ENCODE measurements around the gene HMGN1. TPM values are rescaled to one million over a fixed set of nuclear protein-coding genes. Genes with fewer than 3 reads are reported as not detected.
A peak's percentile ranks its signal among the peaks of the same experiment; 100 is the strongest.

HMGN1 gene, protein sequence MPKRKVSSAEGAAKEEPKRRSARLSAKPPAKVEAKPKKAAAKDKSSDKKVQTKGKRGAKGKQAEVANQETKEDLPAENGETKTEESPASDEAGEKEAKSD
- 100 to 1,000 TPM in 6 of 9 donors, 10 to 100 TPM in 3; 86.5 to 254 (median 132) TPM for total RNA-seq
- polyA plus RNA-seq, result 100 to 1,000 TPM in 1 of 3 donors, 10 to 100 TPM in 2; 95.8 to 242 (median 96.5) TPM
- long read RNA-seq, donor 1, full-length matches to known transcripts, result 60 of 65 reads
- long read RNA-seq, donor 1, partial matches to known transcripts, result 0 of 65 reads
- long read RNA-seq, donor 1, other reads (novel, unspliced or antisense), result 5 of 65 reads
- long read RNA-seq, donor 2, transcript HMGN1-204 (6 exons, 1,383 nt), result major isoform, 34 of 42 reads
- long read RNA-seq, donor 2, partial matches to known transcripts, result 0 of 42 reads
- long read RNA-seq, donor 2, other reads (novel, unspliced or antisense), result 7 of 42 reads
- long read RNA-seq, donor 3, transcript HMGN1-204 (6 exons, 1,383 nt), result major isoform, 47 of 62 reads
- long read RNA-seq, donor 3, partial matches to known transcripts, result 0 of 62 reads
- long read RNA-seq, donor 3, other reads (novel, unspliced or antisense), result 13 of 62 reads
- long read RNA-seq, donor 4, transcript HMGN1-204 (6 exons, 1,383 nt), result major isoform, 74 of 90 reads
- long read RNA-seq, donor 4, partial matches to known transcripts, result 6 of 90 reads
- long read RNA-seq, donor 4, other reads (novel, unspliced or antisense), result 7 of 90 reads
- long read RNA-seq, donor 5, full-length matches to known transcripts, result 135 of 152 reads
- long read RNA-seq, donor 5, partial matches to known transcripts, result 8 of 152 reads
- long read RNA-seq, donor 5, other reads (novel, unspliced or antisense), result 9 of 152 reads
- long read RNA-seq, donor 6, full-length matches to known transcripts, result 41 of 48 reads
- long read RNA-seq, donor 6, partial matches to known transcripts, result 6 of 48 reads
- long read RNA-seq, donor 6, other reads (novel, unspliced or antisense), result 1 of 48 reads
- long read RNA-seq, donor 7, transcript HMGN1-204 (6 exons, 1,383 nt), result major isoform, 34 of 37 reads
- long read RNA-seq, donor 7, partial matches to known transcripts, result 0 of 37 reads
- long read RNA-seq, donor 7, other reads (novel, unspliced or antisense), result 0 of 37 reads
- long read RNA-seq, donor 8, transcript HMGN1-204 (6 exons, 1,383 nt), result major isoform, 116 of 148 reads
- long read RNA-seq, donor 8, partial matches to known transcripts, result 12 of 148 reads
- long read RNA-seq, donor 8, other reads (novel, unspliced or antisense), result 19 of 148 reads
- long read RNA-seq, donor 9, transcript HMGN1-204 (6 exons, 1,383 nt), result major isoform, 60 of 72 reads
- long read RNA-seq, donor 9, partial matches to known transcripts, result 5 of 72 reads
- long read RNA-seq, donor 9, other reads (novel, unspliced or antisense), result 5 of 72 reads
- long read RNA-seq, donor 10, transcript HMGN1-204 (6 exons, 1,383 nt), result major isoform, 42 of 64 reads
- long read RNA-seq, donor 10, partial matches to known transcripts, result 21 of 64 reads
- long read RNA-seq, donor 10, other reads (novel, unspliced or antisense), result 0 of 64 reads

DNA sequence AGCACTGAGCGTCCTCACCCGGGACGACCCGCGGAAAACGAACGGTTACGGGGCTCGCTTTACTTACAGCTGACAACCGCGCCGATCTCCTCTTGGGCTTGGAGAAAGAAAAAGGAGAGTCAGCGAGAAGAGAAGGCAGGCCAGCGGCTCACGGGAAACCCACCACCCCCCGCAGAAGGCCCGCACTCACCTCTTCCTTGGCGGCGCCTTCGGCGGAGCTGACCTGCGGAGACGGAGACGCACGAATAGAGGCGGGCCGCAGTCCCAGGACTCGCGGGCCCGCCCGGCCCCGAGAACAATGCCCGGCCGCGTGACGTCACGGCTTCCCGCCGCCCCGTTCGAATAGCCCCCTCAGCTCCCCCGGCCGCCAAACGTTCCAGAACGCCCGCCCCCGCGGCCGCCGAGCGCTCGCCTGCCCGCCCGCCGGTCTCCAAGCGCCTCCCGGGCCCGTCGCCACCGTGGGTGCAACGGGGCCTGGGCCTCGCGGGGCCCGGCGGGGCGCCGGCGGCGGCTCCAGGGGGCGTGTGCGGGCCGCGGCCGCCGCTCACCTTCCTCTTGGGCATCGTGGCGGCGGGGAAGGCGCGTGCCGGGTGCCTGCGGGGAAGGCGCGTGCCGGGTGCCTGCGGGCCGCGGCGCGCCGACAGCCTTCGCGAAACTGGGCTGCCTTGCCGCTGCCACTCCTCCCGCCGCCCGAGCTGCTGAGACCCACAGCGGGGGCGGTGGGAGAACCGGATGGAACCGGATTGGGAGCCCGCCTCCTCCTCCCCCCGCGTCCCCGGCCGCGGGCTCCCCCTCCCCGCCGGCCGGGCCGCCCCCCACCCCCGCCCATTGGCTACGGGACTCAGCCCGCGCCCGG lies at the start of gene HMGN1:
Gene HMGN1, minus strand, starts transcription at position 734 of the 856 bp plus-strand sequence. Its CDS starts 171 bp downstream, at position 563.
- peaks cover 14 to 22% of the 10 kb centered on the region in 2 donors for H3K4me1 ChIP-seq (replicated peaks in 1 of 2)
- WGBS, 4 donors, result 0 to 1% (median 0%) methylated on average over 13 to 95 of the region's 116 CpGs
- DNase-seq, result peak; percentile 84 to 91 (median 86)
- intact Hi-C loops (cut with DNase I), result no loop called here
- H3K27ac ChIP-seq, result peak within 1 kb of the TSS; percentile 65 to 98 (median 92)
- no peaks in the 10 kb centered on the region for H3K9me3 ChIP-seq (replicated peaks in 1 of 3)
- H3K27me3 ChIP-seq, result no peaks in the 10 kb centered on the region
- peaks cover 0 to 16% of the 10 kb centered on the region in 2 donors for H3K36me3 ChIP-seq (replicated peaks in 1 of 2)
- H3K4me3 ChIP-seq, result peak within 1 kb of the TSS; percentile 50 to 76 (median 64)
- peak; percentile 52 to 55 for TF ChIP-seq POLR2A (IDR thresholded peaks at IDR 0.05)
- TF ChIP-seq, protein P1, sequence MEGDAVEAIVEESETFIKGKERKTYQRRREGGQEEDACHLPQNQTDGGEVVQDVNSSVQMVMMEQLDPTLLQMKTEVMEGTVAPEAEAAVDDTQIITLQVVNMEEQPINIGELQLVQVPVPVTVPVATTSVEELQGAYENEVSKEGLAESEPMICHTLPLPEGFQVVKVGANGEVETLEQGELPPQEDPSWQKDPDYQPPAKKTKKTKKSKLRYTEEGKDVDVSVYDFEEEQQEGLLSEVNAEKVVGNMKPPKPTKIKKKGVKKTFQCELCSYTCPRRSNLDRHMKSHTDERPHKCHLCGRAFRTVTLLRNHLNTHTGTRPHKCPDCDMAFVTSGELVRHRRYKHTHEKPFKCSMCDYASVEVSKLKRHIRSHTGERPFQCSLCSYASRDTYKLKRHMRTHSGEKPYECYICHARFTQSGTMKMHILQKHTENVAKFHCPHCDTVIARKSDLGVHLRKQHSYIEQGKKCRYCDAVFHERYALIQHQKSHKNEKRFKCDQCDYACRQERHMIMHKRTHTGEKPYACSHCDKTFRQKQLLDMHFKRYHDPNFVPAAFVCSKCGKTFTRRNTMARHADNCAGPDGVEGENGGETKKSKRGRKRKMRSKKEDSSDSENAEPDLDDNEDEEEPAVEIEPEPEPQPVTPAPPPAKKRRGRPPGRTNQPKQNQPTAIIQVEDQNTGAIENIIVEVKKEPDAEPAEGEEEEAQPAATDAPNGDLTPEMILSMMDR (IDR thresholded peaks at IDR 0.05), result peak in 2 of 6 experiments; percentile 8 to 25

GRCh38 chr21:39397646-39398385 lies 48.9 kb upstream of the HMGN1 start:
- H3K4me3 ChIP-seq, result no peak overlapping the region
- intact Hi-C loops (cut with DNase I), result no loop called here
- 85 to 93% (median 89%) methylated on average over 11 of the region's 11 CpGs for WGBS, 4 donors
- H3K9me3 ChIP-seq (replicated peaks in 1 of 3), result no peaks in the 10 kb centered on the region
- no peaks in the 10 kb centered on the region for H3K4me1 ChIP-seq (replicated peaks in 1 of 2)
- no peak overlapping the region for H3K27ac ChIP-seq
- peaks cover 0 to 16% of the 10 kb centered on the region in 2 donors for H3K36me3 ChIP-seq (replicated peaks in 1 of 2)
- no peak for DNase-seq
- H3K27me3 ChIP-seq, result no peaks in the 10 kb centered on the region
- no peak for TF ChIP-seq POLR2A (IDR thresholded peaks at IDR 0.05)
- TF ChIP-seq, protein P1 (IDR thresholded peaks at IDR 0.05), result no peak

- H3K36me3 ChIP-seq (replicated peaks in 1 of 2), result peaks cover 0 to 28% of the 10 kb centered on the region in 2 donors
- no peak overlapping the region for H3K4me3 ChIP-seq
- no peaks in the 10 kb centered on the region for H3K9me3 ChIP-seq (replicated peaks in 1 of 3)
- no peak overlapping the region for H3K27ac ChIP-seq
- TF ChIP-seq POLR2A (IDR thresholded peaks at IDR 0.05), result no peak
- TF ChIP-seq, protein P1 (IDR thresholded peaks at IDR 0.05), result no peak
- H3K27me3 ChIP-seq, result no peaks in the 10 kb centered on the region
- WGBS, 4 donors, result 90 to 92% (median 91%) methylated on average over 6 to 7 of the region's 7 CpGs
- intact Hi-C loops (cut with DNase I), result loop anchor here in 1 of 2 donors (5.0 kb wide), 1 partner anchor 81 kb away; the partner anchor contains the start of gene BRWD1
- no peak for DNase-seq
- H3K4me1 ChIP-seq (replicated peaks in 1 of 2), result peaks cover 0 to 13% of the 10 kb centered on the region in 2 donors
Measured at GRCh38 chr21:39392981-39393380, 44.1 kb upstream of the HMGN1 start.

All from adrenal gland (tissue), 19 donors.